GM12892 (cell line): ENCODE data around the gene PSME4.

Source experiments
- POLR2A ChIP-seq: IDR thresholded peaks from 2 replicates; pipeline ENCODE4 v1.6.1; 2011; ENCODE audit warnings: low read depth, low read length, control low read depth
- POLR2AphosphoS5 ChIP-seq: IDR thresholded peaks from 2 replicates; pipeline ENCODE4 v1.6.1; 2011; ENCODE audit warnings: low read depth, low read length, control low read depth

- no peak for TF ChIP-seq POLR2A
- TF ChIP-seq POLR2AphosphoS5, result no peak
Observed at GRCh38 chr2:53944542-53944941, 26.3 kb downstream of the PSME4 start.
